ENCODE results near the gene SLCO2A1. TPM values are rescaled to one million over a fixed set of nuclear protein-coding genes. Genes with fewer than 3 reads are reported as not detected.

SLCO2A1 gene
- total and polyA plus RNA-seq, 2 donors: 3.0 to 25.6 TPM

DNA sequence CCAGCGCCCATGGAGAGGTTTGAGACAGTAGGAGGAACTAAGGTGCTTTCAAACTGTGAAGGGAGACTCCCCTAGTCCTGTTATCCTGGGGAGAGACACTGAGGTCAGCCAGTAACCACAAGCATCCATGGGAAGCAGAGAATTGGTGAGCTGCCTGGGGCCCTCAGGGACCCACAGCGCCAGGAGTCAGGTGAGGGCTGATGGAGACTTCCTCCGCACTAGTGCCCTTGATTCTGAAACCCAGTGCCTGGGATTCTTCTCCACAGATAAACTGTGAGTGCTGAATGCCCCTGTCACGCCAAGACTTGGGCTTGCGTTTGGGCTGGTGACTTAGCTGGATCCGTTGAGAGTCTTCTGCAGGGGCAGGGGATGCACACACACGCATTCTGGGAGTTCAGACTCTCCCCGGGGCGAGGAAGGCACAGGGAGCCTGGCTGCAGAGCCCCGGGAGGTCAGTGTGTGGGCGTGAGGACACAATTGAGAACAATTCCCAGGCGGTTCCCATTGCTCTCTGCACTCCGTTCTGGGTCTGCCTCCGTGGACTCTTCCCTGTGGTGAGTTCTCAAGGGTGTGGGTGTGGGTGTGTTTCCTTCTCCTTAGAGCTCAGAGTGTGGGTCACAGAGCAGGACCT, 37.9 kb upstream of the SLCO2A1 start:
- Histone ChIP-seq H3K4me1 (ENCODE audit: insufficient read depth) (peaks cover 2% of the 10 kb centered on the region), H3K4me3 (ENCODE audit: low read depth, low read length) (no peak overlapping the region), H3K36me3 (ENCODE audit: insufficient read depth) (no peaks in the 10 kb centered on the region), H3K27ac (ENCODE audit: low read depth) (no peak overlapping the region)
- no peak for DNase-seq (ENCODE audit: extremely low spot score)
- 84% methylated on average over 14 of the region's 14 CpGs for WGBS

DNA sequence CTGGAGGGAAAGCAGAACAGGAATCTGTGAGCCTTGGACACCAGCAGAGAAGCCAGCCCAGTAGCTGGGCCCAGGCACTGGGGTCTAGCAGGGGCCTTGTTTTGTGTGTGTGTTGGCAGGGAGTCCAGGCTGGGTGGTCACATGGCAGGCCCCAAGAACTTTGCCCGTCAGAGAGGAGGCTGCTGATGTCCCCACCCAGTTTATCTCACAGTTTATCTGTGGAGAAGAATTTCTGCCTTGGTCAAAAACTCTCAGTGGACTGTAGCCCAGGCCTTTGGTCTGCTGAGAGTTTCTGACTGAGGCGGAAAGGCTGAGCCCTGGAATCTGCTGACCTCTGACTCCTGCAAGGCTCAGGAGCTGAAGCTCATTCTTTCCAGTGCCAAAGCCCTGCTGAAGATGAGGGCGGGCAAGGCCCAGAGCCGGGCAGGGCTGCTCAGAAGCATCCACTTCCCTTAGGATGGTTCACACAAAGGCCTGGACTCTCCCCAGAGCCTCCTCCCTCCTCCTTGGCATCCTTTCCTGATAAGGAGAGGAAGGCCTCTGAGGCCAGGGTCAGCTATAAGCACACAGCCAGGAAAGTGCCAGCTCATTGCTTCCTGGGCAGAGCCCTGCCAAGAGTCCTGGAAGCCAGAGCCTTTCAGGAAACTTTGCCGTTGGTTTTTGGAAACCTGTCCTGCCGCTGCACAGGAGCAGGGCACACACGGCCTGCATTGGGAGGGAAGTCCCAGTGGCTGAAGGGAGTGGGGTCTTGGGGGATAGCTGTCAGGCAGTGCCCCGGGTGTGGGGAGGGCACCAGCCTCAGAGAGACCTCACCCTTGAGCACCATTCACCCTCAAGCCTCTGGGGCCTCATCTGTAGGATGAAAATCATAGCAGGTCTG, 37.2 kb upstream of the SLCO2A1 start:
- H3K36me3 ChIP-seq (ENCODE audit: insufficient read depth): no peaks in the 10 kb centered on the region
- 77% methylated on average over 8 of the region's 8 CpGs for WGBS
- H3K4me3 ChIP-seq (ENCODE audit: low read depth, low read length): no peak overlapping the region
- no peak for DNase-seq (ENCODE audit: extremely low spot score)
- H3K27ac ChIP-seq (ENCODE audit: low read depth): no peak overlapping the region
- peaks cover 2% of the 10 kb centered on the region for H3K4me1 ChIP-seq (ENCODE audit: insufficient read depth)

DNA sequence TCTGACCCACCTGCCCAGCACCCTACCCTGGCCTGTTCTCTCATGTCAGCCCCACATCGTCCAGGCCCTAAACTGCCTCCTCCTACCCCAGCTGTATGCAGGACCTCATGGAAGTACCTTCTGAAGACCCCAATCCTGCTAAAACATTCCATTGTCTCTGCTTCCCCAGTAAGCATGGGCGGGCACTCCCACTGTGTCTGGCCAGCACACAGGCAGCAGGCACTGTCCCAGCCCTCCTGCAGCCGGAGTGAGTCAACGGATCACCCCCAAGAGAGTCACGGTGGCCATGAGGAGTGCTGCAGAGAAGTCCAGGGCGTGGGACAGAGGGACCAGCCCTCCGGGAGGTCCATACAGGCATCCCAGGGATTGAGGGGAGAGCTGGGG, 36.4 kb upstream of the SLCO2A1 start:
- no peak overlapping the region for H3K4me3 ChIP-seq (ENCODE audit: low read depth, low read length)
- 88% methylated on average over 7 of the region's 7 CpGs for WGBS
- no peaks in the 10 kb centered on the region for H3K4me1 ChIP-seq (ENCODE audit: insufficient read depth)
- H3K36me3 ChIP-seq (ENCODE audit: insufficient read depth): no peaks in the 10 kb centered on the region
- DNase-seq (ENCODE audit: extremely low spot score): no peak
- H3K27ac ChIP-seq (ENCODE audit: low read depth): no peak overlapping the region

DNA sequence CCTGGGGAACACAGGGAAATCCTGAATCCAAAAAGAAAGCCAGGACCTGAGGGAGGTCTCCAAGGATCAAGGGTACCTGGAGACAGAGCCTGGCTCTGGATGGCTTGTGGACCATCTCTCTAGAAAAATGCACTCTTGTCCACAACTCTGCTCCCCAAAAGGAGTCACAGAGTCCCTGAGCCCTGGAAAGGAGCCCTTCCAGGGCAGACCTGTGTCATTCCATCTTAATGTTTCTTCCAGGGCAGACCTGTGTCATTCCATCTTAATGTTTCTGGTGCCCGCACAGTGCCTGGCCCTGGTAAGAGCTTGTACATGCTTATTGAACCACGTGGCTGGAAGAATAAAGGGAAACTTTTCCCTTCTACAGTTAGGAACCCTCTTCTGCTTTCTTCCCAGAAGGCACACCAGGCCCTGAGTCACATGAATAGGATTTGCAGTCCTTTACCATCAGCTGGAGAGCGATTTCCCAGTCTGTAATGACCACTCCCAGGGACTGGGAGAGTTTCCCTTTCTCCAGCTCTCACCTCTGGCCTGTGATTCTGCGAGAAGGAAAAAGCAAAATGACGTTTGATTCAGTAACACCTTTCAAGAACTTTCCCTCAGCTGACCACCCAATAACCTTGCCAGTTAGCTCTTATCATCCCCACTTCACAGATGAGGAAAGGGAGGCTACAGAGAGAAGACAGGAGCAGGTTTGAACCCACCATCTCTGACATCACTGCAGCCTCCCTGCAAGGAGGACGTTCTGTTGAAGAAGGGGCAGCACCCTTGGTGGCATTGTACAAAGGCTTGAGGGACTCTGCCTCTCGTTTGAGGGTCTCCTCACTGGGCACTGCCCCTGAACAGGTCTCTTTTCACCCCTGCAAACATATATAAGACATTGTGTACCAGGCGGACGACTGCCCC, 35.8 kb upstream of the SLCO2A1 start:
- Histone ChIP-seq H3K4me1 (ENCODE audit: insufficient read depth) (no peaks in the 10 kb centered on the region), H3K27ac (ENCODE audit: low read depth) (no peak overlapping the region), H3K36me3 (ENCODE audit: insufficient read depth) (no peaks in the 10 kb centered on the region), H3K4me3 (ENCODE audit: low read depth, low read length) (no peak overlapping the region)
- WGBS: 84% methylated on average over 9 of the region's 9 CpGs
- DNase-seq (ENCODE audit: extremely low spot score): no peak

DNA sequence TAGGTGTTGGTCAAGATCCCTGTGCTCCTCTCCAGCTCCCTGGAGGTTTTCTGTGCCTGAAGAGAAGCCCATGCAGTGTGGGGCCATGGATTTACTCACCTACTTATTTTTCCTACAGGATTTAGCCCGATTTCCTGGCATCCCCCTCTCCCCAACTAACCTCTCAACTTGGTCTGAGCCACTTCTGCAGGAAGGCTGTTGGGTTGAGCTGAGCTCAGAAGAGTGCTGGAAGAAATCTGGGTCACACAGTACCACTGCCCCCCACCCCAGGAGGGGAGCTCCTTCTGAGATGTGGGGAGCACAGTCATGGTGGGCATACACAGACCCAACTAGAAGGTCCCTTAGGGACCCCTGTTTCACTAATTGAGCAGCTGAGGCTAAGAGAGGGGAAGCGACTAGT, 34.4 kb upstream of the SLCO2A1 start:
- DNase-seq (ENCODE audit: extremely low spot score): no peak
- no peak overlapping the region for H3K27ac ChIP-seq (ENCODE audit: low read depth)
- 76% methylated on average over 2 of the region's 2 CpGs for WGBS
- no peak overlapping the region for H3K4me3 ChIP-seq (ENCODE audit: low read depth, low read length)
- no peaks in the 10 kb centered on the region for H3K4me1 ChIP-seq (ENCODE audit: insufficient read depth)
- no peaks in the 10 kb centered on the region for H3K36me3 ChIP-seq (ENCODE audit: insufficient read depth)

DNA sequence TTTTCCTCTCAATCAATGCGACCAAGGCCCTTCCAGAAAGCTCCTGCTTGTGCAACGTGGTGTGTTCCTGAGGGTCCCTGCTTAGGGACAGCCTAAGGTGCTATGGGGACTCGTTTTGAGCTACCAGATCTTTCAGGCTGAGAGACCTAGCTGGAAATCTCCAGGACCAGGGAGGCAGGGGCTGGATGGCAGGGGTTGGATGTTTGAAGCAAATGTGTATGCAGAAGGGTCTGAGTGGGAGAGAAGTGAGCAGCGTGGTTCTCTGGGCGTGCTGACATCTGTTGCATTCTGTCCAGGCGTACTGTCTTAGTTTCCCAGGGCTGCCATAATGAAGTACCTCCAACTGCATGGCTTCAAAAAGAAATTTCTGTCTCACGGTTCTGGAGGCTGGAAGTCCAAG, 31.7 kb upstream of the SLCO2A1 start:
- DNase-seq (ENCODE audit: extremely low spot score): no peak
- Histone ChIP-seq H3K36me3 (ENCODE audit: insufficient read depth) (no peaks in the 10 kb centered on the region), H3K4me1 (ENCODE audit: insufficient read depth) (no peaks in the 10 kb centered on the region), H3K4me3 (ENCODE audit: low read depth, low read length) (no peak overlapping the region), H3K27ac (ENCODE audit: low read depth) (no peak overlapping the region)
- WGBS: 94% methylated on average over 7 of the region's 7 CpGs

DNA sequence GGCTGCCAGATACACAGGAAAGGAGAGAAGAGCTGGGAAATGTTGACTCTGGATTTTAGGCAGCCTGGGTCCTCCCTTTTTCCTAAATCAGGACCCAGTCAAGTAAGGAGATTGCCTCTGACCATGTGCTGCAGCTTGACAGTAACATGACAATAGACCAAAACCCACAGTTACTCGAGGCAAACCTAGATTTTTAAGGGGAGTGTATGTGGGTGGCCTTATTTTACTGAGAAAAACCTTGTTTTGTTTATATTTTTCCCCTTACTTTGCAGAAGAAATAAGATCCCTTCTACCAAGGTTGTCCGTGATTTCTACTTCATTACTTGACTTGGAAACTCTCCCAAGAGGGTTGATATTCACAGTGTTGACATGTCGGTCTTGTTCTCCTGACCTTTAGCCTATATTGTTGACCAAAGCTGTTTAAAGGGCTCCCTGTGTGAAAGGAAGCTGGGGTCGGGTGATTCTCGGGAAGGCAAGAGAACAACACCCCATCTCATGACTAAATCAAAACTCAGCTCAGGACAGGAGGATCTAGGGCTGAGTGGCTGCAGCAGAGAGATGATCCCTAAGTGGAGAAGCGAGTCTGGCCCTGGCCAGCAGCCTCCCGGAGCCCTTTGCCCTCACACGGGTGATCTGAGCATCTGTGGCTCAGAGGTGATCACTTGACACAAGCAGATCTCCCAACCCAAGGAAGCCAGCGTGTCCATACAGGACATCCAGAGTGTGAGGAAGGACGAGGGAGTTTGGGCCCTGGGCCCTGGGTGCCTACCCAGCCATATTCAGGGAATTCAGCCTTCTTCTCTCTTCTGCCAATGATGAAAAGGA, 31.0 kb upstream of the SLCO2A1 start:
- DNase-seq (ENCODE audit: extremely low spot score): no peak
- H3K27ac ChIP-seq (ENCODE audit: low read depth): no peak overlapping the region
- no peak overlapping the region for H3K4me3 ChIP-seq (ENCODE audit: low read depth, low read length)
- H3K36me3 ChIP-seq (ENCODE audit: insufficient read depth): no peaks in the 10 kb centered on the region
- H3K4me1 ChIP-seq (ENCODE audit: insufficient read depth): no peaks in the 10 kb centered on the region
- 64% methylated on average over 10 of the region's 10 CpGs for WGBS

DNA sequence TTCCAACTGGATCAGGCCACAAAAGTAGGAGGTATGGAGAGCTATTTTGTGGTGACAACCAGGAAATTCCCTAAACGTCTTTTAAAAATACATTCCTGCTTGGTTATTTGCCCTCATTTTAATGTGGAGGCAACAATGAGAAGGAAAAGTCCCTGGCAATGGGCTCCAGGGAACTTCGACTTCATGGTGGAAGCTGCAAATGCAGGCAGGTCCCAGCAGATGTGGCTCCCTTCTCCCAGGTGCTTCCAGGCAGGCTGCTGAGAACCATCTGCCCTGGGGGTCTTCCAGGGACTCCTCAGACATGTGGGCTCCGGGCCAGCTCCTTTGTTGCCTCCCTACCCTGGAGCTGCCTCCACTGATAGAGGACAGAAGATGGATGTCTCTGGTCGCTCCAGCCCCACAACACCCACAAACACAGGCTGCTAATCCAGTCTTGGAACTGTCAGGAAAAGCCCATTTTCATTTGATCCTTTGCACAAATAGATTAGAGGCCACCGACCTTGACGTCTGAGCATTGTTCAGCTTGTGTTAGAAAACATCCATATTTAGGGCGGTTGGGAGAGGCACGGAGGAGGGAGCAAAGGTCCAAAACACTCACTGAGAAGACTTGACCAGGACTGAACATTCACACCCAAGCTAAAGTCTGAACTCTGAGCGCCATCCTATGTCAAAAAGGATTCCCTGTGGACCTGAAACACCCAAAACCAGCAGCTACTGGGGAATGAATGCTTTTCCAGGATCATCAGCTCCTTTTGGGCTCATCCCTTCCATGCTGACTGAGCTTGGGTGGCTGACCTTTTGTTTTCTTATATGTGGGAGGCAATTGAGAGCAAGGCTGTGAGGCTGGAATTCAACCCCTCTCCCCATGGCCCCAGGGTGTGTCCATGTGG, 30.2 kb upstream of the SLCO2A1 start:
- 69% methylated on average over 9 of the region's 9 CpGs for WGBS
- no peak overlapping the region for H3K4me3 ChIP-seq (ENCODE audit: low read depth, low read length)
- no peak overlapping the region for H3K27ac ChIP-seq (ENCODE audit: low read depth)
- no peaks in the 10 kb centered on the region for H3K36me3 ChIP-seq (ENCODE audit: insufficient read depth)
- no peak for DNase-seq (ENCODE audit: extremely low spot score)
- H3K4me1 ChIP-seq (ENCODE audit: insufficient read depth): no peaks in the 10 kb centered on the region

DNA sequence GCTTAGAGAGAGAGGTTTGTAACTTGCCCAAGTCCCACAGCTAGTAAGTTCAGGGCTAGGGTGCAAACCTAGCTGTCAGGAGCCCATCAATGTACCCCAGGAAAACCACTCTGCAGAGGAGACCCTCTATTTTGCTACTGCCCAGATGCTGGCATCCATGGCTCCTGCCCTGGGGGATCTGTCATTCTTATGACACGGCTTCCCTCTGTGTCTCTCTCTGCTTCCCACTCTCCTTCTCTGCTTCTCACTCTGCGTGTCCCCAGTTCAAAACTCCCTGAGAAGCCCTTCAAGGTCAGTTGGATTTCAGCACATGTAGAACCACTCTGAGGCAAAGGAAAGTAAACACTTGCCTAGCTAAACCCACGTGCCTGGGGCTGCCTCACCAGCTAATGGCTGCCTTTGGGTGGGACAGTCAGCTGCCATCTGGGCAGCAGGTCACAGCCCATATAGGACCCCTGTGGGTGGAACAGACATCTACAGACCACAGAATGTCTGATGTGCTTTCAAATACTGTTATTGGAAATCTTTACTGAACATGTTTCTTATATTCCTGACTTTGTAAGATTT, 29.4 kb upstream of the SLCO2A1 start:
- Histone ChIP-seq H3K36me3 (ENCODE audit: insufficient read depth) (no peaks in the 10 kb centered on the region), H3K27ac (ENCODE audit: low read depth) (no peak overlapping the region), H3K4me3 (ENCODE audit: low read depth, low read length) (no peak overlapping the region), H3K4me1 (ENCODE audit: insufficient read depth) (no peaks in the 10 kb centered on the region)
- no peak for DNase-seq (ENCODE audit: extremely low spot score)
- 68% methylated on average over 3 of the region's 3 CpGs for WGBS

DNA sequence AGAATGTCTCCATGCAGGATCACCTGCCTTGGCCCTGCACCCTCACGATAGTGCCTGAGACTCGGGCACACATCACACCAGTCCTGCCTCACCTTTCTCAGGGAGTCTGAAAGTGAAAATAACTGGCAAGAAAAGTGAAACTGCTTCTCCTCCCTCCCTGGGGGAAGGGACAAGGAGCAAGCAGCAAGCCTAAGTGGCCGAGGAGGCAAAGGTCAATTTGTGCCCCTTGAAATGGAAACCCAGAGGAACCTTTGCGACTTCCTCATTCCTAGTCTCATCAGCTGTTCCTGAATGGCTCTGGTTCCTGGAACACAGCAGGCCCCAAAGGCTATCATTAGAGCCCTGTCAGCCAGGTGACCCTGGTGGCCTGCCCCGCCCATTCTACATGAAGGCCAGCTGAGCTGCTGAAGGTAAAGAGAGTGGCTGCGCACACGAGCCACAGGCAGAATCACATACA, 28.0 kb upstream of the SLCO2A1 start:
- Histone ChIP-seq H3K27ac (ENCODE audit: low read depth) (no peak overlapping the region), H3K36me3 (ENCODE audit: insufficient read depth) (no peaks in the 10 kb centered on the region), H3K4me3 (ENCODE audit: low read depth, low read length) (no peak overlapping the region), H3K4me1 (ENCODE audit: insufficient read depth) (no peaks in the 10 kb centered on the region)
- DNase-seq (ENCODE audit: extremely low spot score): no peak
- 83% methylated on average over 7 of the region's 7 CpGs for WGBS

DNA sequence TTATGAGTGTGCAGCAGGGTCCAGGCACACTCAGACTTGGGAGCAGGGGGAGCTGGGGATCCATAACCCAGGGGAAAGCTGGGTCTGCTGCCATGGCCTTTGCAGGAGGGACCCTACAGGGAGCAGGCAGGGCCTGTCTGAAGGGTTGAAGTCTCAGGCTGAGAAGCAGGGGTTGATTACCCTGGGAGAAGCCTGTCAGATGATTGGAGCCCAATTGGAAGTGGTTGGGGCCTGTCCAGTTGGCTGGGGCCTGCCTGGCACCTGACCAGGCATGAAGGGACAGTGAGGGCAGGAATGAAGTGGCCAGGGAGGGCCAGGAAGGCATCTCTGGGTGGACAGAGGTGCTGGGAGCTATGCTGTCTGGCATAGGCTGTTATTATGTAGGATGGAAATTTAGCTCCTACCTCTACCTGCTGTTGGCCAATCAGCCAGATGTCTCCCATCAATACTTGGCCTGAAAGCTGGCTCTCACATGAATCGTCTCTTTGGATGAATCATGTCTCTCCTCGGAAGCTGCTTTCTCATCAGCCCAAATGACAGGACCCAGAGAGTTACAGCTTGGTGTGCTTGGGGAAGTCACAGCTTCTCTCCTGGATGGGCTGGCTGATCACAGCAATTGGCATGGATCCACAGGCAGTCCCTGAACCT, 27.4 kb upstream of the SLCO2A1 start:
- Histone ChIP-seq H3K4me1 (ENCODE audit: insufficient read depth) (no peaks in the 10 kb centered on the region), H3K4me3 (ENCODE audit: low read depth, low read length) (no peak overlapping the region), H3K36me3 (ENCODE audit: insufficient read depth) (no peaks in the 10 kb centered on the region), H3K27ac (ENCODE audit: low read depth) (no peak overlapping the region)
- WGBS: 71% methylated on average over 2 of the region's 2 CpGs
- no peak for DNase-seq (ENCODE audit: extremely low spot score)
